Non-pigmented ciliary epithelial cell (primary cell): ENCODE data around the gene DLST.

Experiments used
- DNase-seq: peaks from one replicate; pipeline ENCODE4 v3.0.0-alpha.2; 2010; ENCODE audit warnings: low read depth

DLST gene

GRCh38 chr14:74896400-74896799, 14.7 kb downstream of the DLST start:
- no peak for DNase-seq

GRCh38 chr14:74897642-74898041, 15.9 kb downstream of the DLST start:
- no peak for DNase-seq

- no peak for DNase-seq
Measured at GRCh38 chr14:74898083-74898482, 16.4 kb downstream of the DLST start.

GRCh38 chr14:74898694-74899093, 17.0 kb downstream of the DLST start:
- DNase-seq = no peak

- DNase-seq = no peak
Measured at GRCh38 chr14:74902941-74903705, 21.4 kb downstream of the DLST start.

- DNase-seq = no peak
Measured at GRCh38 chr14:74904635-74905503, 23.2 kb downstream of the DLST start.

GRCh38 chr14:74905595-74906142, 24.0 kb downstream of the DLST start:
- DNase-seq = no peak

GRCh38 chr14:74906925-74907521, 25.3 kb downstream of the DLST start:
- DNase-seq = no peak

- DNase-seq = no peak
Measured at GRCh38 chr14:74907744-74908143, 26.0 kb downstream of the DLST start.

GRCh38 chr14:74908861-74909341, 27.2 kb downstream of the DLST start:
- DNase-seq = no peak

- no peak for DNase-seq
Measured at GRCh38 chr14:74909501-74909900, 27.8 kb downstream of the DLST start.

GRCh38 chr14:74909911-74910310, 28.2 kb downstream of the DLST start:
- DNase-seq = no peak

- no peak for DNase-seq
Measured at GRCh38 chr14:74910556-74910955, 28.8 kb downstream of the DLST start.

GRCh38 chr14:74911221-74911620, 29.5 kb downstream of the DLST start:
- DNase-seq = no peak

GRCh38 chr14:74911704-74912103, 30.0 kb downstream of the DLST start:
- no peak for DNase-seq

GRCh38 chr14:74912111-74912510, 30.4 kb downstream of the DLST start:
- no peak for DNase-seq

- no peak for DNase-seq
Measured at GRCh38 chr14:74912801-74913200, 31.1 kb downstream of the DLST start.

- DNase-seq = no peak
Measured at GRCh38 chr14:74913393-74913910, 31.7 kb downstream of the DLST start.

- peak; percentile 42 for DNase-seq
Measured at GRCh38 chr14:74913986-74914573, 32.4 kb downstream of the DLST start.

GRCh38 chr14:74915426-74915825, 33.7 kb downstream of the DLST start:
- DNase-seq = no peak

- DNase-seq = no peak
Measured at GRCh38 chr14:74915826-74916225, 34.1 kb downstream of the DLST start.

GRCh38 chr14:74917178-74917543, 35.4 kb downstream of the DLST start:
- DNase-seq = no peak
